Natural killer cell (primary cell): Measurements from ENCODE around the gene CCDC134. TPM values are rescaled to one million over a fixed set of nuclear protein-coding genes. Genes with fewer than 3 reads are reported as not detected.

Experiments
- ATAC-seq, 3 donors: fragments of 150-1000 bp in 2 of 3; fragments of 200-7000 bp in 1 of 3; cut with Tn5 transposase; 1 replicate in 1 of 3; 2 replicates in 2 of 3; pipeline ENCODE4 v1.10.0; 2021; ENCODE audit warnings: mild to moderate bottlenecking in 2 of 3, moderate library complexity in 2 of 3
- DNase-seq, 2 donors: peaks; one replicate each; pipeline versions ENCODE4 v3.0.0 to v3.0.0-alpha.2; 2013 to 2021; ENCODE audit warnings: mixed read lengths in 1 of 2
- H3K27ac ChIP-seq: one replicate; pipeline ENCODE4 v1.5.1; 2013; ENCODE audit warnings: mild to moderate bottlenecking, low read length
- H3K27me3 ChIP-seq: one replicate; pipeline ENCODE4 v1.6.1; 2013; ENCODE audit warnings: low read length; ENCODE audit not compliant: control insufficient read depth, insufficient read depth
- H3K36me3 ChIP-seq: one replicate; pipeline ENCODE4 v1.6.1; 2013; ENCODE audit warnings: low read length; ENCODE audit not compliant: control insufficient read depth, insufficient read depth
- H3K4me1 ChIP-seq: one replicate; pipeline ENCODE4 v1.6.1; 2013; ENCODE audit warnings: low read length; ENCODE audit not compliant: control insufficient read depth, insufficient read depth
- H3K4me3 ChIP-seq: one replicate; pipeline ENCODE4 v1.5.1; 2013; ENCODE audit warnings: low read length
- H3K9me3 ChIP-seq: one replicate; pipeline ENCODE4 v1.6.1; 2013; ENCODE audit warnings: low read length; ENCODE audit not compliant: control insufficient read depth, insufficient read depth
- H3K27ac Mint-ChIP-seq, 2 donors: one replicate each; pipeline ENCODE4 v1.8.0; 2022; ENCODE audit warnings: mild to moderate bottlenecking in 2 of 2, mixed read lengths in 2 of 2, moderate library complexity in 1 of 2
- H3K27me3 Mint-ChIP-seq, 2 donors: one replicate each; pipeline ENCODE4 v1.8.0; 2022; ENCODE audit warnings: low read depth in 2 of 2, mixed read lengths in 2 of 2
- H3K36me3 Mint-ChIP-seq: one replicate; pipeline ENCODE4 v1.8.0; 2022; ENCODE audit warnings: mixed read lengths
- H3K4me1 Mint-ChIP-seq, 2 donors: one replicate each; pipeline ENCODE4 v1.8.0; 2022; ENCODE audit warnings: mixed read lengths in 2 of 2
- H3K4me3 Mint-ChIP-seq: one replicate; pipeline ENCODE4 v1.8.0; 2022; ENCODE audit warnings: mild to moderate bottlenecking, moderate library complexity, mixed read lengths
- H3K9me3 Mint-ChIP-seq, 2 donors: one replicate each; pipeline ENCODE4 v1.8.0; 2022; ENCODE audit warnings: mixed read lengths in 2 of 2
- WGBS: methylation state at CpG from one replicate; pipeline ENCODE4 v1.1.7; 2013; ENCODE audit warnings: missing lambda C conversion rate; ENCODE audit not compliant: insufficient coverage; 5-methylcytosine and 5-hydroxymethylcytosine counted together
- intact Hi-C: fragments of 100-400 bp; cut with micrococcal nuclease; formaldehyde crosslinking; loops from one replicate; pipeline ENCODE4 v1.14.2; 2022
- total RNA-seq, 4 donors: library from RNA; stranded (reverse); fragments of 120-200 nt in 1 of 4; gene quantifications; one replicate each; pipeline versions ENCODE4 v1.2.3 to v1.2.4, GENCODE V29; 2013 to 2022
- TF ChIP-seq, protein P1 (sequence below): fragments of 200-600 bp; IDR thresholded peaks from one replicate; pipeline ENCODE4 v1.8.0; 2022; ENCODE audit warnings: antibody characterized with exemption

CCDC134 gene
- total RNA-seq, 3 donors from 2014 or later (not counting 1 experiment from before 2014, with no cell fraction given) = 16.4 to 22.1 (median 16.7) TPM

DNA sequence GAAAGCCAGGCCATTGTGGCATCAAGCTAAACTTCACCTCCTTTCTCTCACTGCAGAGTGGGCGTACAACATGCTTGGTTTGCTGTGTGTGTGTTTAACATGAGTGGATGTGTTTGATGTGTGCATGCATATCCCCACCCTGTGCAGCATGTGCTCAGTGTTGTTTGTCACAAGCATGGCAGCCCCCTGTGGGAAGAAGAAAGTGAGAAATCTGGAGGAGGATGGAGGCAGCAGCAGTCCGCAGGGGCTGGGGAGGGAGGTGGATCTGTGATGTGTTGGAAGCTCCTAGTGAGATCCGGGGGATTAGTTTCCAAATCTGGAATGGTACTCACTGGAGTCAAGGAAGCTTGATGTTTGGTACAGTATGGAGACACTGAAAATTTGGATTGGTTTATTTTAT, 24.1 kb upstream of the CCDC134 start:
- H3K4me1 ChIP-seq = peaks cover 18% of the 10 kb centered on the region

DNA sequence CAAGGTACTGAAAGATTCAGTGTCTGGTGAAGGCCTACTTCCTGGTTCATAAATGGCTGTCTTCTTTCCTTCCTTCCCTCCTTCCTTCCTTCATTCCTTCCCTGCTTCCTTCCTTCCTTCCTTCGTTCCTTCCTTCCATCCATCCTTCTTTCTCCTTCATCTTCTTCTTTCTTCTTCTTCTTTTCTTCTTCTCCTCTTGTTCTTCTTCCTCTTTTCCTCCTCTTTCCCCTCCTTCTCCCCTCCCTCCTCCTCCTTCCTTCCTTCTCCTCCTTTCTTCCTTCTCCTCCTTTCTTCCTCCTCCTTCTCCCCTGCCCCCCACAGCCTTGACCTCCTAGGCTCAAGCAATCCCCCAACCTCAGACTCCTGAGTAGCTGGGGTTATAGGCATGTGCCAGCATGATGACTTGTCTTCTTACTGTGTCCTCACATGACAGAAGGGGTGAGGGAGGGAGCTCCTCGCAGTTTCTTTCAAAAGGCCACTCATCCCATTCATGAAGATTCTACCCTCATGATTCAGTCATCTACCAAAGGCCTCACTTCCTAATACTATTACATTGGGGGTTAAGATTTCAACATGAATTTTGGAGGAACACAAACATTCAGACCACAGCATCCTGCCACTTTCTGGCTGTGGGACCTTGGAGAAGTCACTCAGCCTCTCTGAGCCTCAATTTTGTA, 22.6 kb upstream of the CCDC134 start:
- no peak overlapping the region for H3K4me3 Mint-ChIP-seq
- DNase-seq (no peak), ATAC-seq (no peak)
- no peaks in the 10 kb centered on the region for H3K27me3 Mint-ChIP-seq
- peaks cover 31 to 34% of the 10 kb centered on the region in 2 donors for H3K4me1 Mint-ChIP-seq
- WGBS = 88% methylated on average over 1 of the region's 2 CpGs
- H3K27ac ChIP-seq = no peak overlapping the region
- H3K36me3 ChIP-seq = no peaks in the 10 kb centered on the region
- H3K4me3 ChIP-seq = no peak overlapping the region
- H3K9me3 Mint-ChIP-seq = no peaks in the 10 kb centered on the region
- TF ChIP-seq, protein P1, sequence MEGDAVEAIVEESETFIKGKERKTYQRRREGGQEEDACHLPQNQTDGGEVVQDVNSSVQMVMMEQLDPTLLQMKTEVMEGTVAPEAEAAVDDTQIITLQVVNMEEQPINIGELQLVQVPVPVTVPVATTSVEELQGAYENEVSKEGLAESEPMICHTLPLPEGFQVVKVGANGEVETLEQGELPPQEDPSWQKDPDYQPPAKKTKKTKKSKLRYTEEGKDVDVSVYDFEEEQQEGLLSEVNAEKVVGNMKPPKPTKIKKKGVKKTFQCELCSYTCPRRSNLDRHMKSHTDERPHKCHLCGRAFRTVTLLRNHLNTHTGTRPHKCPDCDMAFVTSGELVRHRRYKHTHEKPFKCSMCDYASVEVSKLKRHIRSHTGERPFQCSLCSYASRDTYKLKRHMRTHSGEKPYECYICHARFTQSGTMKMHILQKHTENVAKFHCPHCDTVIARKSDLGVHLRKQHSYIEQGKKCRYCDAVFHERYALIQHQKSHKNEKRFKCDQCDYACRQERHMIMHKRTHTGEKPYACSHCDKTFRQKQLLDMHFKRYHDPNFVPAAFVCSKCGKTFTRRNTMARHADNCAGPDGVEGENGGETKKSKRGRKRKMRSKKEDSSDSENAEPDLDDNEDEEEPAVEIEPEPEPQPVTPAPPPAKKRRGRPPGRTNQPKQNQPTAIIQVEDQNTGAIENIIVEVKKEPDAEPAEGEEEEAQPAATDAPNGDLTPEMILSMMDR = no peak
- H3K27me3 ChIP-seq = no peaks in the 10 kb centered on the region
- peak overlapping the region in 1 of 2 donors; percentile 11 for H3K27ac Mint-ChIP-seq
- H3K36me3 Mint-ChIP-seq = no peaks in the 10 kb centered on the region
- H3K4me1 ChIP-seq = peaks cover 33% of the 10 kb centered on the region
- H3K9me3 ChIP-seq = no peaks in the 10 kb centered on the region
- intact Hi-C loops = no loop called here

More for the DNA sequence above, 24.1 kb upstream of the CCDC134 start:
- Mint-ChIP-seq H3K36me3 (no peaks in the 10 kb centered on the region), H3K4me1 (peaks cover 16 to 19% of the 10 kb centered on the region in 2 donors), H3K9me3 (no peaks in the 10 kb centered on the region), H3K27me3 (no peaks in the 10 kb centered on the region), H3K4me3 (no peak overlapping the region), H3K27ac (no peak overlapping the region)
- 89% methylated on average over 2 of the region's 3 CpGs for WGBS
- H3K27me3 ChIP-seq = no peaks in the 10 kb centered on the region
- DNase-seq = no peak
- intact Hi-C loops = no loop called here
- H3K27ac ChIP-seq = no peak overlapping the region
- ATAC-seq = no peak
- no peaks in the 10 kb centered on the region for H3K9me3 ChIP-seq
- H3K4me3 ChIP-seq = no peak overlapping the region
- TF ChIP-seq, protein P1 = no peak
- no peaks in the 10 kb centered on the region for H3K36me3 ChIP-seq

- ATAC-seq (no peak), DNase-seq (peak in 1 of 2 donors; percentile 35)
- no peaks in the 10 kb centered on the region for H3K9me3 Mint-ChIP-seq
- no peak overlapping the region for H3K4me3 ChIP-seq
- peaks cover 36% of the 10 kb centered on the region for H3K4me1 ChIP-seq
- H3K36me3 Mint-ChIP-seq = no peaks in the 10 kb centered on the region
- 46% methylated on average over 3 of the region's 3 CpGs for WGBS
- H3K27ac ChIP-seq = peak overlapping the region; percentile 96
- H3K9me3 ChIP-seq = no peaks in the 10 kb centered on the region
- H3K4me1 Mint-ChIP-seq = peaks cover 41 to 43% of the 10 kb centered on the region in 2 donors
- H3K27me3 Mint-ChIP-seq = no peaks in the 10 kb centered on the region
- intact Hi-C loops = loop anchor here (2.0 to 5.0 kb wide), 2 partner anchors 53 to 77 kb away; partner anchors contain the start of gene SREBF2
- peak overlapping the region; percentile 98 to 99 for H3K27ac Mint-ChIP-seq
- TF ChIP-seq, protein P1 = no peak
- H3K4me3 Mint-ChIP-seq = peak overlapping the region; percentile 82
- H3K36me3 ChIP-seq = peaks cover 5% of the 10 kb centered on the region
- H3K27me3 ChIP-seq = no peaks in the 10 kb centered on the region
These were observed 20.5 kb upstream of the CCDC134 start for GRCh38 chr22:41779929-41780505.
